Measurements from ENCODE around the gene KCNB1.
"Not testable (repeated sequence)": the region's sequence is repeated elsewhere in the genome, so short reads cannot be mapped to it uniquely, and the experiment has no call there.

The KCNB1 gene

GRCh38 chr20:49337357-49337756, 145.1 kb downstream of the KCNB1 start:
- no peak for TF ChIP-seq POLR2A (IDR thresholded peaks at IDR 0.05; ENCODE audit: low read depth, low read length)
- no peak for DNase-seq (ENCODE audit: insufficient read length, low spot score)
- no peak for FAIRE-seq

- no peak for TF ChIP-seq POLR2A (IDR thresholded peaks at IDR 0.05; ENCODE audit: low read depth, low read length)
- no peak for FAIRE-seq
- no peak for DNase-seq (ENCODE audit: insufficient read length, low spot score)
These were observed 145.7 kb downstream of the KCNB1 start for GRCh38 chr20:49336786-49337185.

GRCh38 chr20:49335476-49335875, 147.0 kb downstream of the KCNB1 start:
- DNase-seq (ENCODE audit: insufficient read length, low spot score): no peak
- no peak for FAIRE-seq
- TF ChIP-seq POLR2A (IDR thresholded peaks at IDR 0.05; ENCODE audit: low read depth, low read length): no peak

GRCh38 chr20:49330701-49331615, 151.5 kb downstream of the KCNB1 start:
- DNase-seq (ENCODE audit: insufficient read length, low spot score) (no peak), FAIRE-seq (no peak)
- TF ChIP-seq POLR2A (IDR thresholded peaks at IDR 0.05; ENCODE audit: low read depth, low read length): no peak

- TF ChIP-seq POLR2A (IDR thresholded peaks at IDR 0.05; ENCODE audit: low read depth, low read length): no peak
- DNase-seq (ENCODE audit: insufficient read length, low spot score) (no peak), FAIRE-seq (no peak)
These were observed 153.7 kb downstream of the KCNB1 start for GRCh38 chr20:49328790-49329189.

GRCh38 chr20:49326026-49326425, 156.4 kb downstream of the KCNB1 start:
- FAIRE-seq (no peak), DNase-seq (ENCODE audit: insufficient read length, low spot score) (no peak)
- no peak for TF ChIP-seq POLR2A (IDR thresholded peaks at IDR 0.05; ENCODE audit: low read depth, low read length)

- no peak for FAIRE-seq
- no peak for TF ChIP-seq POLR2A (IDR thresholded peaks at IDR 0.05; ENCODE audit: low read depth, low read length)
- no peak for DNase-seq (ENCODE audit: insufficient read length, low spot score)
These were observed 158.2 kb downstream of the KCNB1 start for GRCh38 chr20:49324306-49324705.

GRCh38 chr20:49323622-49324238, 158.7 kb downstream of the KCNB1 start:
- FAIRE-seq: peak; percentile 36
- peak; percentile 56 for DNase-seq (ENCODE audit: insufficient read length, low spot score)

GRCh38 chr20:49320460-49320859, 162.0 kb downstream of the KCNB1 start:
- FAIRE-seq (no peak), DNase-seq (ENCODE audit: insufficient read length, low spot score) (peak; percentile 59)
- TF ChIP-seq POLR2A (IDR thresholded peaks at IDR 0.05; ENCODE audit: low read depth, low read length): no peak

More at GRCh38 chr20:49323622-49324238, 158.7 kb downstream of the KCNB1 start:
- no peak for TF ChIP-seq POLR2A (IDR thresholded peaks at IDR 0.05; ENCODE audit: low read depth, low read length)

GRCh38 chr20:49319208-49319809, 163.2 kb downstream of the KCNB1 start:
- DNase-seq (ENCODE audit: insufficient read length, low spot score) (no peak), FAIRE-seq (no peak)
- TF ChIP-seq POLR2A (IDR thresholded peaks at IDR 0.05; ENCODE audit: low read depth, low read length): no peak

- DNase-seq (ENCODE audit: insufficient read length, low spot score) (no peak), FAIRE-seq (no peak)
- no peak for TF ChIP-seq POLR2A (IDR thresholded peaks at IDR 0.05; ENCODE audit: low read depth, low read length)
These were observed 163.8 kb downstream of the KCNB1 start for GRCh38 chr20:49318430-49319207.

GRCh38 chr20:49318091-49318429, 164.4 kb downstream of the KCNB1 start:
- FAIRE-seq (no peak), DNase-seq (ENCODE audit: insufficient read length, low spot score) (no peak)
- TF ChIP-seq POLR2A (IDR thresholded peaks at IDR 0.05; ENCODE audit: low read depth, low read length): no peak

GRCh38 chr20:49316704-49317103, 165.8 kb downstream of the KCNB1 start:
- TF ChIP-seq POLR2A (IDR thresholded peaks at IDR 0.05; ENCODE audit: low read depth, low read length): no peak
- DNase-seq (ENCODE audit: insufficient read length, low spot score) (no peak), FAIRE-seq (no peak)

GRCh38 chr20:49315580-49315979, 166.9 kb downstream of the KCNB1 start:
- no peak for FAIRE-seq
- no peak for DNase-seq (ENCODE audit: insufficient read length, low spot score)
- no peak for TF ChIP-seq POLR2A (IDR thresholded peaks at IDR 0.05; ENCODE audit: low read depth, low read length)

- FAIRE-seq: not testable (repeated sequence)
These were observed 168.4 kb downstream of the KCNB1 start for GRCh38 chr20:49314052-49314451.

More at GRCh38 chr20:49314052-49314451, 168.4 kb downstream of the KCNB1 start:
- not testable (repeated sequence) for DNase-seq (ENCODE audit: insufficient read length, low spot score)

Data from H54 (cell line).